HFF-Myc (cell line): Measurements from ENCODE around the gene NOTCH2.

ENCODE experiments used
- DNase-seq: peaks from one replicate; pipeline ENCODE4 v3.0.0-alpha.2; 2011; ENCODE audit warnings: low read depth; ENCODE audit errors: extremely low read depth
- H3K4me3 ChIP-seq: replicated peaks from 2 replicates; pipeline ENCODE4 v1.5.1; 2011; ENCODE audit warnings: low read depth, mild to moderate bottlenecking, control low read depth, low read length
- TF ChIP-seq, protein P1 (sequence below): IDR thresholded peaks from 2 replicates; pipeline ENCODE4 v1.5.1; 2012; ENCODE audit warnings: mild to moderate bottlenecking, low read depth, low read length, control low read depth; ENCODE audit errors: missing control alignments

Gene NOTCH2

DNA sequence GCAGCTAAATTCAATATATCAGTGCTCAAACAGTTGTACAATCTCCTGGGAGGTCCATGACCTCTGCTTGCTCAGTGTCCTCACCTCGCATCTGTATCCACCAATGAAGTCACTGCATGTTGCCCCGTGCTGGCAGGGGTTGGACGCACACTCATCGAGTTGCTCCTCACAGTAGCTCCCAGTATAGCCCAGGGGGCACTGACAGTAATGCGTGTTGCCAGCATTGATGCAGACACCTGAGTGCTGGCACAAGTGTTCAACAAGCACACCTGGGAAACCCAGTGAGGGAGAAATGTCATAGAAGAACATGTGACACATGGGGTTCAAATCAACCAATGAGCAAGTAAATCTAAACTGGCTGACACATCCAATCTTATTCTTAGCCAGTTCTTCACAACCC, 132.3 kb downstream of the NOTCH2 start:
- DNase-seq, result no peak
- no peak overlapping the region for H3K4me3 ChIP-seq
- TF ChIP-seq, protein P1, sequence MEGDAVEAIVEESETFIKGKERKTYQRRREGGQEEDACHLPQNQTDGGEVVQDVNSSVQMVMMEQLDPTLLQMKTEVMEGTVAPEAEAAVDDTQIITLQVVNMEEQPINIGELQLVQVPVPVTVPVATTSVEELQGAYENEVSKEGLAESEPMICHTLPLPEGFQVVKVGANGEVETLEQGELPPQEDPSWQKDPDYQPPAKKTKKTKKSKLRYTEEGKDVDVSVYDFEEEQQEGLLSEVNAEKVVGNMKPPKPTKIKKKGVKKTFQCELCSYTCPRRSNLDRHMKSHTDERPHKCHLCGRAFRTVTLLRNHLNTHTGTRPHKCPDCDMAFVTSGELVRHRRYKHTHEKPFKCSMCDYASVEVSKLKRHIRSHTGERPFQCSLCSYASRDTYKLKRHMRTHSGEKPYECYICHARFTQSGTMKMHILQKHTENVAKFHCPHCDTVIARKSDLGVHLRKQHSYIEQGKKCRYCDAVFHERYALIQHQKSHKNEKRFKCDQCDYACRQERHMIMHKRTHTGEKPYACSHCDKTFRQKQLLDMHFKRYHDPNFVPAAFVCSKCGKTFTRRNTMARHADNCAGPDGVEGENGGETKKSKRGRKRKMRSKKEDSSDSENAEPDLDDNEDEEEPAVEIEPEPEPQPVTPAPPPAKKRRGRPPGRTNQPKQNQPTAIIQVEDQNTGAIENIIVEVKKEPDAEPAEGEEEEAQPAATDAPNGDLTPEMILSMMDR, result no peak

DNA sequence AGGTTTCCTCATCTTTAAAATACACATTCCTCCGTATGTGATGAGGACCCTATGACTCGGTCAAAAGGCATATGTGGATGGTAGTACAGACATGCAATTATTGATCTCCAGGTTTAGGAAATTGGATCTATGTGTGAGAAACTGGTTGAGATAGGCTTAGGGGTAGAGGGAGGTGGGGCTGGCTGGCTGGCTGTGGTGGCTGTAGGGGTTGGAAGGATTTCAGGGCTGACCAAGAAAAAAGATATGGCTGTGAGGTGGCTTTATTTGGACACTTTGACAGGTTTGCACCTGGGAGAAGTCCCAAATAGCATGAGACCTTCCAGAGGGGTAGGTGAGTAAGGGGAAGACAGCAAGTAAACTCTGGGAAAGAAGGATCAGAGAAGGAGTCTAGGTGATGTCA, 133.5 kb downstream of the NOTCH2 start:
- no peak for DNase-seq
- no peak overlapping the region for H3K4me3 ChIP-seq
- TF ChIP-seq, protein P1, result no peak

- TF ChIP-seq, protein P1, result no peak
- no peak for DNase-seq
- H3K4me3 ChIP-seq, result no peak overlapping the region
Observed at GRCh38 chr1:119935373-119935772, 134.1 kb downstream of the NOTCH2 start.

GRCh38 chr1:119933397-119933796, 136.1 kb downstream of the NOTCH2 start:
- no peak overlapping the region for H3K4me3 ChIP-seq
- no peak for DNase-seq
- TF ChIP-seq, protein P1, result no peak

- no peak overlapping the region for H3K4me3 ChIP-seq
- no peak for DNase-seq
Observed at GRCh38 chr1:119929643-119930315, 139.7 kb downstream of the NOTCH2 start.

DNA sequence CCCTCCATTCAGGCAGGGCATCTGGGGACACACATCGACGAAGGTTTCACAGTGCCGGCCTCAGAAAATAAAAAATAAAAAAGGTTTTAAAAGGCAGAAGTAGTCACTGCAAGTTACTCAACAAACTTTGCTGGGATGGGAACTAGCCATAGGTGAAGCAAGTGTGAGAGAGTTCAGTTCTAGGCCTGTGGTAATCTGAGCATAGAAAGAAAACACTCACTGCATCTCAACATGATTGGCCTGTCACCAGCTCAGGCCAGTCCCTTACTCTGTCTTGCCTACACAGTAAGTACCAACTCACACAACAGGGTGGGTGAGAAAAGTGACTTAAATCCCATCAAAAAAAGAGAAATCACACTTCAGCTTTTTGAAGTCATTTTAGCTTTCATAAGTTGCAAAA, 142.9 kb downstream of the NOTCH2 start:
- H3K4me3 ChIP-seq, result no peak overlapping the region

More at GRCh38 chr1:119929643-119930315, 139.7 kb downstream of the NOTCH2 start:
- TF ChIP-seq, protein P1, result no peak

More for the DNA sequence above, 142.9 kb downstream of the NOTCH2 start:
- DNase-seq, result no peak
- TF ChIP-seq, protein P1, result no peak
